K562 (cell line): ENCODE measurements around the gene ITSN1. TPM values are rescaled to one million over a fixed set of nuclear protein-coding genes. Genes with fewer than 3 reads are reported as not detected.

ENCODE experiments used
- ATAC-seq: fragments of 200-7000 bp; cut with Tn5 transposase; 3 replicates; pipeline ENCODE4 v1.9.1; 2020; ENCODE audit warnings: moderate library complexity
- BruUV-seq: library from RNA; stranded (reverse); fragments of 400-500 nt; replicated peaks from 2 replicates; lab custom pipeline; 2021; lab: Mats Ljungman, UMichigan
- CTCF ChIA-PET: fragments of 300-600 bp; formaldehyde crosslinking; extraction: SDS; loops from one replicate; lab custom pipeline; 2021; ENCODE audit warnings: low intra/inter-chr PET ratio; lab: Yijun Ruan, JAX
- POLR2A ChIA-PET: fragments of 300-600, 350-650 bp; sonication (Branson Sonifier 250); formaldehyde crosslinking; extraction: SDS; loops from one replicate; lab custom pipeline; 2021; ENCODE audit warnings: antibody characterized with exemption, inconsistent platforms; lab: Yijun Ruan, JAX
- DNase-seq, 4 experiments: peaks; one replicate each; pipeline versions ENCODE4 v3.0.0 to v3.0.0-alpha.2; 2011 to 2018; ENCODE audit warnings: low spot score in 3 of 4, mixed read lengths in 3 of 4; ENCODE audit errors: extremely low read depth in 1 of 4
- FAIRE-seq: peaks from 2 replicates; lab custom pipeline; 2011; peaks lifted over from hg19 to GRCh38; lab: Jason Lieb, UNC
- H2AFZ ChIP-seq: 2 replicates; pipeline ENCODE4 v1.6.0; 2011; ENCODE audit warnings: low read depth, low read length, control low read depth, inconsistent platforms
- H3K27ac ChIP-seq: fragments of 200-600 bp; 3 replicates; pipeline ENCODE4 v1.8.0; 2011; ENCODE audit warnings: low read depth, mild to moderate bottlenecking, control low read depth, inconsistent platforms, low read length, moderate library complexity, mixed read lengths; ENCODE audit errors: extremely low read depth
- H3K27me3 ChIP-seq, 2 experiments: fragments of 300-600 bp in 1 of 2; 2 replicates in 1 of 2; 3 replicates in 1 of 2; pipeline versions ENCODE4 v1.6.0 to v1.8.0; 2011; ENCODE audit warnings: inconsistent platforms in 2 of 2, low read length in 2 of 2, mild to moderate bottlenecking in 1 of 2, mixed read lengths in 1 of 2, moderate library complexity in 1 of 2; ENCODE audit not compliant: control insufficient read depth in 2 of 2, insufficient read depth in 2 of 2
- H3K36me3 ChIP-seq: fragments of 300-600 bp; 3 replicates; pipeline ENCODE4 v1.8.0; 2011; ENCODE audit warnings: mild to moderate bottlenecking, low read length, inconsistent platforms; ENCODE audit not compliant: control insufficient read depth, insufficient read depth
- H3K4me1 ChIP-seq, 2 experiments: fragments of 200-600 bp in 1 of 2; replicated peaks in 1 of 2; 2 replicates in 1 of 2; 3 replicates in 1 of 2; pipeline versions ENCODE4 v1.5.1 to v1.8.0; 2011; ENCODE audit warnings: inconsistent platforms in 2 of 2, low read length in 2 of 2, mild to moderate bottlenecking in 1 of 2, mixed read lengths in 1 of 2, moderate library complexity in 1 of 2; ENCODE audit not compliant: control insufficient read depth in 2 of 2, insufficient read depth in 2 of 2
- H3K4me2 ChIP-seq: 2 replicates; pipeline ENCODE4 v1.6.1; 2011; ENCODE audit warnings: low read length, control low read depth, inconsistent platforms, mixed read lengths; ENCODE audit not compliant: insufficient read depth
- H3K4me3 ChIP-seq: fragments of 200-600 bp; sonication (generic), shearing (Covaris generic); 2 replicates; pipeline ENCODE4 v1.5.1; 2016; ENCODE audit warnings: control low read depth, inconsistent platforms
- H3K79me2 ChIP-seq: fragments of 200-600 bp; 3 replicates; pipeline ENCODE4 v1.8.0; 2011; ENCODE audit warnings: low read length, inconsistent platforms; ENCODE audit not compliant: control insufficient read depth, insufficient read depth
- H3K9ac ChIP-seq, 2 experiments: 2 replicates each; pipeline versions ENCODE4 v1.6.0 to v1.6.1; 2011; ENCODE audit warnings: low read depth in 2 of 2, low read length in 2 of 2, control low read depth in 1 of 2, inconsistent platforms in 1 of 2, mild to moderate bottlenecking in 1 of 2, mixed read lengths in 1 of 2; ENCODE audit not compliant: insufficient read depth in 1 of 2
- H3K9me1 ChIP-seq: one replicate; pipeline ENCODE4 v1.6.0; 2011; ENCODE audit warnings: inconsistent platforms, mild to moderate bottlenecking, low read length, moderate library complexity; ENCODE audit not compliant: control insufficient read depth, insufficient read depth
- H3K9me3 ChIP-seq: replicated peaks from 2 replicates; pipeline ENCODE4 v1.5.1; 2011; ENCODE audit warnings: low read depth, low read length, inconsistent platforms; ENCODE audit not compliant: control insufficient read depth, insufficient read depth
- H4K20me1 ChIP-seq: replicated peaks from 2 replicates; pipeline ENCODE4 v1.6.1; 2011; ENCODE audit warnings: low read length, inconsistent platforms, mixed read lengths; ENCODE audit not compliant: control insufficient read depth, insufficient read depth
- ATF1 ChIP-seq, 2 experiments: fragments of 450-650 bp in 1 of 2; IDR thresholded peaks; 2 replicates each; pipeline ENCODE4 v1.6.1; 2016; ENCODE audit warnings: missing compliant biosample characterization in 1 of 2, missing genetic modification characterization in 1 of 2
- CBX8 ChIP-seq: fragments of 200-600 bp; sonication (generic); IDR thresholded peaks from 2 replicates; pipeline ENCODE4 v1.6.1; 2012; ENCODE audit warnings: borderline replicate concordance, mixed run types, low read depth, mild to moderate bottlenecking, moderate library complexity, mixed read lengths, low read length, control low read depth, inconsistent platforms; ENCODE audit not compliant: poor library complexity, severe bottlenecking; ENCODE audit errors: extremely low read depth
- CEBPB ChIP-seq: fragments of 450-650 bp; IDR thresholded peaks from 2 replicates; pipeline ENCODE4 v1.6.1; 2016; ENCODE audit warnings: missing genetic modification characterization, missing compliant biosample characterization
- CHD2 ChIP-seq: IDR thresholded peaks from 2 replicates; pipeline ENCODE4 v1.6.1; 2011; ENCODE audit warnings: low read depth, low read length
- HDAC8 ChIP-seq: fragments of 450-650 bp; IDR thresholded peaks from 2 replicates; pipeline ENCODE4 v1.6.1; 2016; ENCODE audit warnings: mild to moderate bottlenecking, missing genetic modification characterization, moderate library complexity, missing compliant biosample characterization
- JUN ChIP-seq, 2 experiments: sonication (generic) in 1 of 2; formaldehyde crosslinking in 1 of 2; IDR thresholded peaks; 2 replicates each; pipeline versions ENCODE4 v1.6.1 to v1.8.0; 2012 to 2022; ENCODE audit warnings: borderline replicate concordance in 2 of 2, mild to moderate bottlenecking in 2 of 2, improper control_type of control experiment in 1 of 2, low read depth in 1 of 2, low read length in 1 of 2, missing genetic modification reagents in 1 of 2
- RBBP5 ChIP-seq: fragments of 200-600 bp; sonication (generic); IDR thresholded peaks from 2 replicates; pipeline ENCODE4 v1.6.1; 2012; ENCODE audit warnings: borderline replicate concordance, mild to moderate bottlenecking, low read length, control low read depth, inconsistent platforms; ENCODE audit not compliant: insufficient read depth, poor library complexity, severe bottlenecking
- TCF7L2 ChIP-seq: fragments of 150-350 bp; IDR thresholded peaks from 2 replicates; pipeline ENCODE4 v1.6.1; 2016; ENCODE audit warnings: low read depth, mild to moderate bottlenecking, low read length, moderate library complexity
- THRB ChIP-seq: fragments of 450-650 bp; formaldehyde crosslinking; conservative IDR thresholded peaks from 2 replicates; pipeline ENCODE4 v1.4.0; 2022; ENCODE audit warnings: mild to moderate bottlenecking, missing genetic modification characterization
- ZNF263 ChIP-seq: sonication (generic); formaldehyde crosslinking; IDR thresholded peaks from 2 replicates; pipeline ENCODE4 v1.8.0; 2022; ENCODE audit warnings: mild to moderate bottlenecking, missing genetic modification reagents, borderline replicate concordance
- ZNF695 ChIP-seq: fragments of 450-650 bp; formaldehyde crosslinking; IDR thresholded peaks from 2 replicates; pipeline ENCODE4 v1.4.0; 2020; ENCODE audit warnings: mild to moderate bottlenecking, moderate library complexity
- ZNF696 ChIP-seq: fragments of 250-450 bp; sonication (Bioruptor Pico); conservative IDR thresholded peaks from 2 replicates; pipeline ENCODE4 v1.4.0; 2020; ENCODE audit warnings: mild to moderate bottlenecking, moderate library complexity
- WGBS: fragments of 100-300 bp; shearing (Covaris generic); methylation state at CpG from one replicate; pipeline ENCODE4 v1.1.6; 2016; ENCODE audit warnings: low coverage, mixed read lengths; ENCODE audit not compliant: insufficient coverage; ENCODE audit errors: missing lambda C conversion rate; 5-methylcytosine and 5-hydroxymethylcytosine counted together
- in situ Hi-C: fragments of 300-500 bp; cut with MboI; formaldehyde crosslinking; loops from 4 replicates; pipeline ENCODE4 v1.15.0; 2018; ENCODE audit warnings: inconsistent platforms, mixed read lengths
- intact Hi-C: fragments of 100-400 bp; cut with micrococcal nuclease; formaldehyde crosslinking; loops from 2 replicates; pipeline ENCODE4 v1.14.2; 2022
- polyA plus RNA-seq, 8 experiments: library from polyadenylated mRNA; depleted of rRNA in 4 of 8; stranded (reverse) in 5 of 8; unstranded in 3 of 8; fragments of >200 nt; fragmentation: Nextera tagmentation in 2 of 8; fragmentation: Illumina TruSeq in 1 of 8; extraction: Ambion mirVana in 2 of 8; extraction: Trizol in 1 of 8; gene quantifications; 2 replicates each; pipeline versions ENCODE4 v1.2.1 to v1.2.3, GENCODE V29; 2011 to 2014; ENCODE audit warnings: inconsistent platforms in 1 of 8, missing spikeins in 1 of 8
- total RNA-seq, 7 experiments: library from RNA; depleted of rRNA in 6 of 7; stranded (reverse); fragments of >200 nt in 6 of 7; fragmentation: Illumina TruSeq in 2 of 7; extraction: Trizol in 2 of 7; gene quantifications; 2 replicates each; pipeline versions ENCODE4 v1.2.1 to v1.2.3, GENCODE V29; 2011 to 2021; ENCODE audit warnings: low replicate concordance in 1 of 7

ITSN1 gene
- total and polyA plus RNA-seq, 9 of the 15 experiments (the other 6 are each of a cell fraction or from before 2014, with no cell fraction given): 1.1 to 12.6 (median 4.8) TPM

GRCh38 chr21:33801424-33802405 is 159.4 kb downstream of the ITSN1 start:
- no peak for ATAC-seq
- Histone ChIP-seq H4K20me1 (no peaks in the 10 kb centered on the region), H3K27ac (no peak overlapping the region), H3K79me2 (no peaks in the 10 kb centered on the region), H3K27me3 (no peaks in the 10 kb centered on the region), H3K4me1 (no peaks in the 10 kb centered on the region), H2AFZ (no peak overlapping the region), H3K9me3 (no peaks in the 10 kb centered on the region), H3K4me3 (no peak overlapping the region), H3K9ac (no peak overlapping the region), H3K4me2 (no peak overlapping the region), H3K9me1 (no peaks in the 10 kb centered on the region), H3K36me3 (no peaks in the 10 kb centered on the region)
- ChIA-PET POLR2A (interaction anchor here (0.7 to 1.7 kb wide), 2 partner anchors 11 to 28 kb away, joined by 3 to 6 read pairs; no protein-coding TSS in a partner anchor), CTCF (no interaction called here)
- TF ChIP-seq CEBPB (tag) (peak; percentile 70), CHD2 (no peak)
- 20% methylated on average over 8 of the region's 8 CpGs for WGBS
- FAIRE-seq: peak; percentile 49
- BruUV-seq: no TSS peak
- intact Hi-C loops: no loop called here
- in situ Hi-C loops: no loop called here
- DNase-seq: no peak

- in situ Hi-C loops (no loop called here), intact Hi-C loops (no loop called here)
- DNase-seq (no peak), ATAC-seq (no peak), FAIRE-seq (no peak)
- CTCF ChIA-PET: no interaction called here
- Histone ChIP-seq H3K4me3 (no peak overlapping the region), H3K27ac (no peak overlapping the region), H4K20me1 (no peaks in the 10 kb centered on the region), H3K79me2 (no peaks in the 10 kb centered on the region), H3K9me1 (no peaks in the 10 kb centered on the region), H3K9ac (no peak overlapping the region), H3K36me3 (no peaks in the 10 kb centered on the region), H3K27me3 (no peaks in the 10 kb centered on the region), H3K4me2 (no peak overlapping the region), H3K9me3 (no peaks in the 10 kb centered on the region), H3K4me1 (no peaks in the 10 kb centered on the region), H2AFZ (no peak overlapping the region)
- POLR2A ChIA-PET: interaction anchor here (1.7 kb wide), 1 partner anchor 11 kb away, joined by 6 read pairs; no protein-coding TSS in a partner anchor
- WGBS: 32% methylated on average over 4 of the region's 4 CpGs
- no TSS peak for BruUV-seq
- TF ChIP-seq ZNF696 (CRISPR knock-in tag) (no peak), CBX8 (no peak), TCF7L2 (no peak), HDAC8 (tag) (no peak), THRB (CRISPR knock-in tag) (no peak), ZNF263 (CRISPR knock-in tag) (no peak), JUN (IDR thresholded peaks at IDR 0.05; ENCODE audit: borderline replicate concordance, low read depth, low read length) (no peak), JUN (CRISPR knock-in tag; IDR thresholded peaks at IDR 0.05; ENCODE audit: borderline replicate concordance) (no peak), ZNF695 (CRISPR knock-in tag) (no peak), RBBP5 (no peak), ATF1 (CRISPR knock-in tag; IDR thresholded peaks at IDR 0.05) (no peak), ATF1 (tag; IDR thresholded peaks at IDR 0.05) (no peak)
Measured at GRCh38 chr21:33802481-33802880, 160.2 kb downstream of the ITSN1 start.
